GM21367 (cell line): Measurements from ENCODE around the gene PMPCA.

Source experiments
- ATAC-seq: cut with Tn5 transposase; IDR thresholded peaks from one replicate; pipeline ENCODE4 v1.9.1; 2021; ENCODE audit not compliant: unreplicated experiment

Gene PMPCA

DNA sequence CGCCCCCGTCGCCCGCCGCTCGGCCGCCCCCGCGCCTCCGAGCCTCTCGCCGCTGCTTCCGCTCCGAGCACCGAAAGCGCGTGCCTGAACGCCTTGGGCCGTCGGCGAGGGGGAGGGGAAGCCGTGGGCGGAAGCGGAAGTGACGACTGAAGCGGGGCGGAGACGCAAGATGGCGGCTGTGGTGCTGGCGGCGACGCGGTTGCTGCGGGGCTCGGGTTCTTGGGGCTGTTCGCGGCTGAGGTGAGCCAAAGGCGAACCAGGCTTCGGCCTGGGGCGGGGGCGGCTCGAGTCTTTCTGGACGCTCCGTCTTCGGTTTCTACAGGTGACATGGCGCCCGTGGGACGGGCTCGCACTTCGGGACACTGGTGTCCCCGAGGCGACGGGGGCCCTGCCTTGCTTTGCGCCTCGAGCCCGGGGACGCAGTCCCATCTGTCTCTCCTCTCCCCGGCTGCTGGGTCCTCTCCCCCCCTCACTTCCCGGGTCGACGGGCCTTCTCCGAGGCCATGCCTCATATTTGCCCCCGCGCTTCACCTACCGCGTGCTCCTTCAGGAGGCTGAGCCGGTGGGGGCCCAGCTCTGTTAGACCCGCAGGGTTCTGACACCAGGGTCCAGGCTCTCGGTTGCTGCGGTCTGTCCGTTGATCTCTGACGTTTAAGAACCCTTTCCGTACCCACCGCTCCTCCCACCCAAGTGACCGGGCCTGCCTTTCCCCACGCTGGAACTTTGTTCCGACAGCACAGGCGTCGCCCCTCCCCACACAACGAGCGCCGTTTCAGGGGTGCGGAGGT, at the start of gene PMPCA, which contains the start of gene ENTR1:
PMPCA (plus strand) TSS at position 159 of the 788 bp plus-strand sequence; CDS start at position 170, 11 bp downstream.
ENTR1 (minus strand) TSS at position 115 of the 788 bp plus-strand sequence. CDS start 217 bp downstream, outside the sequence.
- ATAC-seq, result peak; percentile 67

GRCh38 chr9:136361047-136361753, 49.3 kb upstream of the PMPCA start:
- no peak for ATAC-seq

DNA sequence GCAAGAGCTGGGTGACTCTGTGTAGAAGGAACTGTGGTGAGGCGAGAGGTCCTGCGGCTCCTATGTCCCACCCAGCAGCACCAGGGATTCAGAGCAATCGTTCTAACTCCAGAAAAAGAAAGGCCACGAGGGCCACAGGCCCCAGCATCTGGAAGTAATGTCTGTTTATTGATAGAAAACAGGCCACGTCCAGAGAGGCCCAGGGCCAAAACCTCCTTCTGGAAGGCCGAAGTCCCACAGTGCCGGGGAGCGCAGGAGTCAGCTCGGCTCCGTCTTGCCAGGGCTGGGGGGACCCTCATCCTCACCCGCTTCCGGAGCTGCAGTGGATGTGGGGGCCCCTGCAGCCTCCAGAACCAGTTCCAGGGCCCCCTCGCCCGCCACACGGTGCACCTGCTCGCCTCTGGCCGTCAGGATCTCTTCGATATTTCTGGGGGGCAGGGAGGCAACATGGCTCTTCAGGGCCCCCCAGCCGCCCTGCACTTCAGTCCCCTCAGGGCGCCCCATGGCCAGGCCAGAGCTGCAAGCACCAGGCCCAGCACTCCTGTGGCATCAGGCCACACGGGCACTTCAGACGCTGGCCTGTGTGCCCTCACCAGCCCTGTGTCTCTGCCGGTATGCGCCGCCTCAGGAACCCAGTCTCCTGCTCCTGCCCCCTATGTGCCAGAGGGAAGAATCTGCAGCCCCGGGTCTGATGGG, 48.6 kb upstream of the PMPCA start:
- ATAC-seq, result no peak

DNA sequence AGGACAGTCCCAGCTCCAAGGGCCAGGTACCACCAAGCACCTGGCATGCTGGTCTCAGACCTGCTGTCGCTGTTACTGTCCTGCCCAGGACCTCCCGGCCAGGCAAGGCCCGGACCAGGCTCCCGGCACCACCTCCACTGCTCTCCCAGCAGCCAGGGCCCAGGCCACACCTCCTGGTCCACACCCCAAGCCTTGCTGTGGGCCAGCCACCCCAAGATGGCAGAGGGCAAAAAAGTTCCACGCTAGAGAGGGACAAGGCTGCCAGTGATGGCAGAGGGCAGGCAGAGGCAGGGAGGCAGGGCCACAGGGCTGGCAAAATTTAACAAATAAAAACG, 48.0 kb upstream of the PMPCA start:
- ATAC-seq, result no peak

GRCh38 chr9:136363106-136363948, 47.1 kb upstream of the PMPCA start, which contains the start of gene DNLZ:
Gene DNLZ, minus strand, starts transcription at chr9:136363744. Its CDS starts 30 bp downstream, at chr9:136363714.
- peak; percentile 61 for ATAC-seq

- no peak for ATAC-seq
These were observed 46.3 kb upstream of the PMPCA start for GRCh38 chr9:136363949-136364748.

- no peak for ATAC-seq
These were observed 45.3 kb upstream of the PMPCA start for GRCh38 chr9:136364942-136365774.

GRCh38 chr9:136365775-136366222, 44.7 kb upstream of the PMPCA start:
- no peak for ATAC-seq

DNA sequence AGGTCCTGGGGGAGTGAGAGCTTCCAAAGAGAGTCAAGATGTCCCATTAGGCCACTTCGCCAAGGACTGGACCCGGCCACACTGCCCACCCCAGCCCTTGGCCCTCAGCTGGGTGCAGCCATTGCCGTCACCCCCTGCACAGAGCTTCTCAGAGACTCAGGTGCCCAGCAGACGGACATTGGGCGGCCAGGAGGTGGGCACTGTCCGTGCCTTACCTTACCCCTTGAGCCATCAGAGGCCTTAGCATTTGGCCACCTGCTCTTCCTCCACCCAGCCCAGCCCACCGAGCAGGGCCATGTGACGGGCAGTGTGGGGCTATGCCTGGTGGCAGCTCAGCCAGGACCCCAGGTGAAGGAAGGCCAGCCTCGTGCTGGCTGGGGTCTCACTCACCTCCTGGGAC, 43.6 kb upstream of the PMPCA start:
- no peak for ATAC-seq

GRCh38 chr9:136367296-136368145, 42.9 kb upstream of the PMPCA start:
- ATAC-seq, result no peak

DNA sequence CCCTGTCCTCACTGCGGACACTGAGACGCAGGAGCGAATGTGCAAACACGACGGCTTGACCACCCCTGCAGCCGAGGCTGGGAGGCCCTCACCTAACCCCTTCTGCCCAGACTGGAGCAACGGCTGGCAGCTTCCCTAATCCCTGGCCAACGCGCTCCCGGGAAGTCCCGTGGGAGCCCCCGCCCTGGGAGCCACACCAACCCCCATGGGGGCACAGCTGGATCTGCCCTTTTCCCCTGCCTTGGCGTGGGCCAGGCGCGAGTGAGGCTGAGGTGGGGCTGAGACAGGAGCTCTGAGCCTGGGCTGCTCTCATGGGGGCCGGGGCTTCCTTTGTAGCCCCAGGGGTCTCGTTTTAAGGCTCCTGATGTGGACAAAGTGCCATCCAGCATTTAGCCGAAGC, 42.3 kb upstream of the PMPCA start:
- ATAC-seq, result no peak

- ATAC-seq, result no peak
These were observed 40.4 kb upstream of the PMPCA start for GRCh38 chr9:136370037-136370436.

GRCh38 chr9:136370687-136371532, 39.5 kb upstream of the PMPCA start:
- no peak for ATAC-seq

- no peak for ATAC-seq
These were observed 39.0 kb upstream of the PMPCA start for GRCh38 chr9:136371533-136371880.

- no peak for ATAC-seq
These were observed 38.5 kb upstream of the PMPCA start for GRCh38 chr9:136372006-136372405.

- ATAC-seq, result no peak
These were observed 37.7 kb upstream of the PMPCA start for GRCh38 chr9:136372561-136373299.
